H9 (cell line): Measurements from ENCODE around the gene TLK1. TPM values are rescaled to one million over a fixed set of nuclear protein-coding genes. Genes with fewer than 3 reads are reported as not detected.

Source experiments
- DNase-seq: peaks from one replicate; pipeline ENCODE4 v3.0.0-alpha.2; 2017
- H2AFZ ChIP-seq: one replicate; pipeline ENCODE4 v1.6.1; 2013; ENCODE audit warnings: mild to moderate bottlenecking, low read length, control low read depth, moderate library complexity
- H2AK5ac ChIP-seq: 2 replicates; pipeline ENCODE4 v1.6.1; 2013; ENCODE audit warnings: low read length, control low read depth, mixed read lengths; ENCODE audit not compliant: insufficient read length
- H2BK120ac ChIP-seq: one replicate; pipeline ENCODE4 v1.6.1; 2013; ENCODE audit warnings: low read depth, mild to moderate bottlenecking, low read length, control low read depth, inconsistent platforms; ENCODE audit not compliant: poor library complexity, severe bottlenecking
- H2BK12ac ChIP-seq: 2 replicates; pipeline ENCODE4 v1.6.1; 2013; ENCODE audit warnings: low read length, control low read depth, mixed read lengths, low read depth; ENCODE audit not compliant: insufficient read length
- H2BK15ac ChIP-seq: 2 replicates; pipeline ENCODE4 v1.6.1; 2013; ENCODE audit warnings: low read depth, low read length, control low read depth
- H2BK20ac ChIP-seq: one replicate; pipeline ENCODE4 v1.6.1; 2013; ENCODE audit warnings: low read depth, mild to moderate bottlenecking, low read length, control low read depth, inconsistent platforms; ENCODE audit not compliant: poor library complexity, severe bottlenecking
- H2BK5ac ChIP-seq: 2 replicates; pipeline ENCODE4 v1.6.1; 2013; ENCODE audit warnings: low read length, control low read depth, mixed read lengths; ENCODE audit not compliant: insufficient read length
- H3K14ac ChIP-seq: 2 replicates; pipeline ENCODE4 v1.6.1; 2013; ENCODE audit warnings: low read length, control low read depth; ENCODE audit not compliant: insufficient read depth
- H3K18ac ChIP-seq: 2 replicates; pipeline ENCODE4 v1.6.1; 2013; ENCODE audit warnings: low read depth, mild to moderate bottlenecking, mixed read lengths, low read length, control low read depth; ENCODE audit not compliant: insufficient read length
- H3K23ac ChIP-seq: 2 replicates; pipeline ENCODE4 v1.6.1; 2013; ENCODE audit warnings: low read length, control low read depth, mixed read lengths, low read depth; ENCODE audit not compliant: insufficient read length
- H3K23me2 ChIP-seq: 2 replicates; pipeline ENCODE4 v1.6.1; 2013; ENCODE audit warnings: low read depth, mild to moderate bottlenecking, mixed read lengths, low read length, control low read depth; ENCODE audit not compliant: insufficient read length, poor library complexity, severe bottlenecking
- H3K27ac ChIP-seq: 2 replicates; pipeline ENCODE4 v1.5.1; 2013; ENCODE audit warnings: low read length, control low read depth, mixed read lengths, low read depth; ENCODE audit not compliant: insufficient read length
- H3K27me3 ChIP-seq: 2 replicates; pipeline ENCODE4 v1.6.1; 2013; ENCODE audit warnings: low read length, control low read depth, inconsistent platforms; ENCODE audit not compliant: insufficient read depth
- H3K4ac ChIP-seq: 2 replicates; pipeline ENCODE4 v1.6.1; 2013; ENCODE audit warnings: low read depth, mild to moderate bottlenecking, control low read depth, inconsistent platforms, low read length, moderate library complexity
- H3K4me1 ChIP-seq: 2 replicates; pipeline ENCODE4 v1.6.1; 2013; ENCODE audit warnings: low read length, control low read depth, inconsistent platforms; ENCODE audit not compliant: insufficient read depth
- H3K4me2 ChIP-seq: 2 replicates; pipeline ENCODE4 v1.6.1; 2013; ENCODE audit warnings: low read length, control low read depth, mixed read lengths; ENCODE audit not compliant: insufficient read length, insufficient read depth
- H3K56ac ChIP-seq: 2 replicates; pipeline ENCODE4 v1.6.1; 2013; ENCODE audit warnings: low read depth, mild to moderate bottlenecking, mixed read lengths, low read length, control low read depth; ENCODE audit not compliant: insufficient read length
- H3K79me1 ChIP-seq: 2 replicates; pipeline ENCODE4 v1.6.1; 2013; ENCODE audit warnings: low read depth, mild to moderate bottlenecking, moderate library complexity, low read length, control low read depth, inconsistent platforms; ENCODE audit not compliant: insufficient read depth, poor library complexity, severe bottlenecking
- H3K79me2 ChIP-seq: 2 replicates; pipeline ENCODE4 v1.6.1; 2013; ENCODE audit warnings: low read length, control low read depth, inconsistent platforms; ENCODE audit not compliant: insufficient read depth
- H3K9ac ChIP-seq: 2 replicates; pipeline ENCODE4 v1.6.1; 2013; ENCODE audit warnings: low read length, control low read depth, mixed read lengths; ENCODE audit not compliant: insufficient read length; ENCODE audit errors: extremely low read depth
- H3K9me3 ChIP-seq: one replicate; pipeline ENCODE4 v1.6.1; 2013; ENCODE audit warnings: low read depth, low read length, inconsistent platforms; ENCODE audit not compliant: control insufficient read depth
- H3T11ph ChIP-seq: one replicate; pipeline ENCODE4 v1.6.1; 2013; ENCODE audit warnings: mild to moderate bottlenecking, low read length, control low read depth, inconsistent platforms
- H4K20me1 ChIP-seq: one replicate; pipeline ENCODE4 v1.6.1; 2013; ENCODE audit not compliant: control insufficient read depth, insufficient read length, insufficient read depth
- H4K5ac ChIP-seq: 2 replicates; pipeline ENCODE4 v1.6.1; 2013; ENCODE audit warnings: low read depth, mild to moderate bottlenecking, mixed read lengths, low read length, control low read depth; ENCODE audit not compliant: insufficient read length
- H4K8ac ChIP-seq: replicated peaks from 2 replicates; pipeline ENCODE4 v1.6.1; 2013; ENCODE audit warnings: low read length, control low read depth, mixed read lengths, low read depth; ENCODE audit not compliant: insufficient read length
- H4K91ac ChIP-seq: 2 replicates; pipeline ENCODE4 v1.6.1; 2013; ENCODE audit warnings: low read depth, mild to moderate bottlenecking, moderate library complexity, mixed read lengths, low read length, control low read depth; ENCODE audit not compliant: insufficient read length
- H3K27ac Mint-ChIP-seq, 3 experiments: 2 replicates in 2 of 3; 3 replicates in 1 of 3; pipeline ENCODE4 v1.8.0; 2020 to 2021; ENCODE audit warnings: mixed read lengths in 3 of 3, mild to moderate bottlenecking in 1 of 3, moderate library complexity in 1 of 3
- H3K27me3 Mint-ChIP-seq: 2 replicates; pipeline ENCODE4 v1.8.0; 2021; ENCODE audit warnings: low read depth, mild to moderate bottlenecking, moderate library complexity, mixed read lengths
- H3K36me3 Mint-ChIP-seq, 3 experiments: 2 replicates in 2 of 3; 3 replicates in 1 of 3; pipeline ENCODE4 v1.8.0; 2020 to 2021; ENCODE audit warnings: low read depth in 3 of 3, mixed read lengths in 3 of 3; ENCODE audit not compliant: insufficient read depth in 1 of 3
- H3K4me1 Mint-ChIP-seq, 2 experiments: 2 replicates each; pipeline ENCODE4 v1.8.0; 2020; ENCODE audit warnings: mixed read lengths in 2 of 2
- H3K4me3 Mint-ChIP-seq, 2 experiments: 2 replicates in 1 of 2; 3 replicates in 1 of 2; pipeline ENCODE4 v1.8.0; 2020 to 2021; ENCODE audit warnings: mild to moderate bottlenecking in 2 of 2, mixed read lengths in 2 of 2, moderate library complexity in 1 of 2
- H3K9me3 Mint-ChIP-seq, 2 experiments: 2 replicates in 1 of 2; 3 replicates in 1 of 2; pipeline ENCODE4 v1.8.0; 2020; ENCODE audit warnings: mild to moderate bottlenecking in 2 of 2, mixed read lengths in 2 of 2, moderate library complexity in 1 of 2
- CTCF ChIP-seq: fragments of 200-600 bp; sonication (generic); conservative IDR thresholded peaks from 3 replicates; pipeline ENCODE4 v1.8.0; 2021; ENCODE audit warnings: antibody characterized with exemption, mild to moderate bottlenecking
- WGBS: extraction: QIAGEN DNeasy Blood & Tissue Kit; methylation state at CpG from one replicate; pipeline ENCODE4 v1.1.7; 2013; ENCODE audit warnings: missing lambda C conversion rate, low lambda C conversion rate, mixed read lengths; ENCODE audit not compliant: insufficient read length; ENCODE audit errors: extremely low coverage; 5-methylcytosine and 5-hydroxymethylcytosine counted together
- total RNA-seq: library from RNA; stranded (reverse); gene quantifications from 2 replicates; pipeline ENCODE4 v1.2.1, GENCODE V29; 2021

The TLK1 gene
- total RNA-seq, 1 experiment from 2014 or later: 112 TPM

DNA sequence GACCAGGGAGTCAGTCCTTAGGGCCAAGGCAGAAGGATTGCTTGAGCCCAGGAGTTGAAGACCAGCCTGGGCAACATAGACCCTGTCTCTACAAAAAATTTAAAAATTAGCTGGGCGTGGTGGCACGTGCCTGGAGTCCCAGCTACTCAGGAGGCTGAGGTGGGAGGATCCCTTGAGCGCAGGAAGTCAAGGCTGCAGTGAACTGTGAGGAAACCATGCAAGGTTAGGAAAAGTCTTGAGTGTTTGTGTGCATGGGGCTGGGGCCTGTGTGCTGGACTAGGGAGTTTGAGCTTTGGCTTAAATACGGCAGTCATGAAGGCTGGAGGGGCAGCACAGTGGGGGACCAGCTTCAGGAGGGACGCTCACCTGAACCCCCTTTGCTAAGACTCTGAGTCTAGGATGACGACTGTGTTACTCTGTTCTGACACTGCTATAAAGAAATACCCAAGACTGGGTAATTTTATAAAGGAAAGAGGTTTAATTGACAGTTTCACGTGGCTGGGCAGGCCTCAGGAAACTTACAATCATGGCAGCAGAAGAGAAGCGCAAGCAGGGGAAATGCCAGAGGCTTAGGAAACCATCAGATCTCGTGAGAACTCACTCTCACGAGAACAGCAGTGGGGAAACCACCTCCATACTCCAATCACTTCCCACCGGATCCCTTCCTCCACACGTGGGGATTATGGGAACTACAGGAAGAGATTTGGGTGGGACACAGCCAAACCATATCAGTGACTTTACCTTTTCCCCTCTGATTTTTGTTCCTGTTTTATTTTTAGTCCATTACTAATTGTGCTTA, 192.3 kb downstream of the TLK1 start:
- H3K23ac ChIP-seq: no peak overlapping the region
- H2BK12ac ChIP-seq: no peak overlapping the region
- no peak overlapping the region for H3K4me2 ChIP-seq
- Mint-ChIP-seq H3K36me3 (peaks cover 32 to 47% (median 45%) of the 10 kb centered on the region in 3 experiments; a peak in 6 of 7 replicates), H3K27me3 (no peaks in the 10 kb centered on the region; the same call in 1 of the 2 replicates), H3K9me3 (no peaks in the 10 kb centered on the region), H3K27ac (peak overlapping the region; percentile 22 to 89 (median 61); a peak in 4 of 7 replicates), H3K4me3 (no peak overlapping the region), H3K4me1 (peaks cover 22 to 27% of the 10 kb centered on the region in 2 experiments)
- no peaks in the 10 kb centered on the region for H3K27me3 ChIP-seq
- H2BK20ac ChIP-seq: no peak overlapping the region
- DNase-seq: no peak
- no peak overlapping the region for H3K4ac ChIP-seq
- no peak overlapping the region for H3T11ph ChIP-seq
- H2AFZ ChIP-seq: no peak overlapping the region
- no CpG with 5 or more reads among the region's 12 CpGs for WGBS
- no peak overlapping the region for H3K14ac ChIP-seq
- TF ChIP-seq CTCF: no peak
- H4K5ac ChIP-seq: no peak overlapping the region
- no peak overlapping the region for H2BK15ac ChIP-seq
- no peaks in the 10 kb centered on the region for H4K20me1 ChIP-seq
- H3K56ac ChIP-seq: no peak overlapping the region
- no peak overlapping the region for H3K27ac ChIP-seq
- H3K79me1 ChIP-seq: no peaks in the 10 kb centered on the region
- no peaks in the 10 kb centered on the region for H3K9me3 ChIP-seq
- H3K79me2 ChIP-seq: no peaks in the 10 kb centered on the region
- H2AK5ac ChIP-seq: no peak overlapping the region
- no peak overlapping the region for H4K8ac ChIP-seq
- no peaks in the 10 kb centered on the region for H3K23me2 ChIP-seq
- H3K18ac ChIP-seq: no peak overlapping the region
- no peaks in the 10 kb centered on the region for H3K4me1 ChIP-seq
- H2BK120ac ChIP-seq: no peak overlapping the region
- no peak overlapping the region for H4K91ac ChIP-seq
- no peak overlapping the region for H2BK5ac ChIP-seq
- H3K9ac ChIP-seq: no peak overlapping the region
